Measurements from ENCODE around the gene TARS1. TPM values are rescaled to one million over a fixed set of nuclear protein-coding genes. Genes with fewer than 3 reads are reported as not detected.

TARS1 gene
- total and polyA plus RNA-seq, 7 donors: 50.8 to 152 (median 66.3) TPM

DNA sequence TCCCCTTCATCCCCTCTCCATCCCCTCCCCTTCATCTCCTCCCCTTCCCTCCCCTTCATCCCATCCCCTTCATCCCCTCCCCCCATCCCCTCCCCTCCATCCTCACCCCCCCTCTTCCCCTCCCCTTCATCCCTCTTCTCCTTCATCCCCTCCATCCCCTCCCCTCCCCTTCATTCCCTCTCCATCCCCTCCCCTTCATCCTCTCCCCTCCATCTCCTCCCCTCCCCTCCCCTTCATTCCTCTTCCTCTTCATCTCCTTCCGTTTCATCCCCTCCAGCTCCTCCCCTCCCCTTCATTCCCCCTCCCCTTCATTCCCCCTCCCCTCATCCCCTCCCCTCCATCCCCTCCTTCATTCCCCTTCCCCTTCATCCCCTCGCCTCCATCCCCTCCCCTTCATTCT, 40.1 kb downstream of the TARS1 start:
- H3K4me3 ChIP-seq: no peak overlapping the region
- no peak for TF ChIP-seq CTCF (IDR thresholded peaks at IDR 0.05)
- H3K27me3 ChIP-seq (ENCODE audit: insufficient read depth in 3 of 3, low read length in 2 of 3): no peaks in the 10 kb centered on the region
- no peaks in the 10 kb centered on the region for H3K4me1 ChIP-seq
- ATAC-seq (no peak), DNase-seq (no peak)
- intact Hi-C loops (cut with DNase I): no loop called here
- no peak overlapping the region for H3K27ac ChIP-seq
- peaks cover 0 to 28% of the 10 kb centered on the region in 2 donors for H3K36me3 ChIP-seq (ENCODE audit: insufficient read depth in 1 of 2, low read depth in 1 of 2)
- H3K9me3 ChIP-seq: no peaks in the 10 kb centered on the region
- WGBS, 3 donors: 69 to 88% (median 83%) methylated on average over 2 of the region's 2 CpGs

- ATAC-seq (no peak), DNase-seq (no peak)
- WGBS, 3 donors: 76 to 83% (median 82%) methylated on average over 7 of the region's 7 CpGs
- no peaks in the 10 kb centered on the region for H3K9me3 ChIP-seq
- no peaks in the 10 kb centered on the region for H3K27me3 ChIP-seq (ENCODE audit: insufficient read depth in 3 of 3, low read length in 2 of 3)
- no peak overlapping the region for H3K27ac ChIP-seq
- TF ChIP-seq CTCF (IDR thresholded peaks at IDR 0.05): no peak
- intact Hi-C loops (cut with DNase I): no loop called here
- no peaks in the 10 kb centered on the region for H3K4me1 ChIP-seq
- H3K36me3 ChIP-seq (ENCODE audit: insufficient read depth in 1 of 2, low read depth in 1 of 2): peaks cover 0 to 15% of the 10 kb centered on the region in 2 donors
- H3K4me3 ChIP-seq: no peak overlapping the region
Measured at GRCh38 chr5:33482335-33482734, 41.6 kb downstream of the TARS1 start.

DNA sequence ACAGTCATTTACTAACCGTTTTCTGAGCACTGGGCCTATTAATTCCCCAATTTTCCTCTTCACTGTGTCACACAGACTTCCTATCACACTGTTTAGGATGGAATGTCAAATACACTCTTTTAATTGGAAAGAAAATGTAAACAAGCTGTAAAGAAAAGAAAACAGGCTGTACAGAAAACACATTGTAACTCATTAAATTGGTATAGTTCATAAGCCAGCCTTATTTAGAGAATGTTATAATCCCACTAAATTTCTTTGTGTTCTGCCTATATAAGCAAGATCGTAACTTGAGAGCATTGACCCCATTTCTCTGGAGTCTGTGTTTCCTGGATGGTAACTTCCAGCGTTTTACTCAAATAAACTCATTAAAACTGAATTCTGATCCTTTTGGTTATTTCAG, 46.5 kb downstream of the TARS1 start:
- H3K9me3 ChIP-seq: no peaks in the 10 kb centered on the region
- peaks cover 0 to 2% (median 0%) of the 10 kb centered on the region in 3 donors for H3K27me3 ChIP-seq (ENCODE audit: insufficient read depth in 3 of 3, low read length in 2 of 3)
- no peaks in the 10 kb centered on the region for H3K36me3 ChIP-seq (ENCODE audit: insufficient read depth in 1 of 2, low read depth in 1 of 2)
- intact Hi-C loops (cut with DNase I): no loop called here
- no peak for TF ChIP-seq CTCF (IDR thresholded peaks at IDR 0.05)
- ATAC-seq (no peak), DNase-seq (no peak)
- 72 to 73% (median 72%) methylated on average over 3 of the region's 3 CpGs for WGBS, 3 donors
- no peak overlapping the region for H3K27ac ChIP-seq
- no peak overlapping the region for H3K4me3 ChIP-seq
- H3K4me1 ChIP-seq: no peaks in the 10 kb centered on the region

GRCh38 chr5:33488558-33489355, 48.0 kb downstream of the TARS1 start:
- no peak overlapping the region for H3K27ac ChIP-seq
- intact Hi-C loops (cut with DNase I): no loop called here
- peaks cover 0 to 2% (median 0%) of the 10 kb centered on the region in 3 donors for H3K27me3 ChIP-seq (ENCODE audit: insufficient read depth in 3 of 3, low read length in 2 of 3)
- H3K36me3 ChIP-seq (ENCODE audit: insufficient read depth in 1 of 2, low read depth in 1 of 2): no peaks in the 10 kb centered on the region
- ATAC-seq: no peak
- WGBS, 3 donors: 87 to 91% (median 88%) methylated on average over 19 of the region's 19 CpGs
- H3K4me1 ChIP-seq: no peaks in the 10 kb centered on the region
- no peak for DNase-seq
- TF ChIP-seq CTCF (IDR thresholded peaks at IDR 0.05): no peak
- no peak overlapping the region for H3K4me3 ChIP-seq
- no peaks in the 10 kb centered on the region for H3K9me3 ChIP-seq

Measured in psoas muscle (tissue), 8 donors.